GM12878 (cell line): ENCODE data around the gene RPUSD2. TPM values are rescaled to one million over a fixed set of nuclear protein-coding genes. Genes with fewer than 3 reads are reported as not detected.

ENCODE experiments used
- ATAC-seq: fragments of 200-7000 bp; cut with Tn5 transposase; 3 replicates; pipeline ENCODE4 v1.9.1; 2020; ENCODE audit warnings: mild to moderate bottlenecking, moderate library complexity
- BruUV-seq: library from RNA; stranded (reverse); fragments of 400-500 nt; replicated peaks from 2 replicates; lab custom pipeline; 2021; lab: Mats Ljungman, UMichigan
- CTCF ChIA-PET: fragments of 300-600 bp; sonication (Branson Sonifier 250); formaldehyde crosslinking; extraction: SDS; loops from one replicate; lab custom pipeline; 2021; ENCODE audit warnings: inconsistent platforms; lab: Yijun Ruan, JAX
- POLR2A ChIA-PET: fragments of 350-600 bp; formaldehyde crosslinking; extraction: SDS; loops from one replicate; lab custom pipeline; 2021; ENCODE audit warnings: inconsistent platforms; lab: Charles Lee
- RAD21 ChIA-PET: fragments of 300-600 bp; sonication (Branson Sonifier 250); formaldehyde crosslinking; loops from one replicate; lab custom pipeline; 2023; ENCODE audit warnings: antibody characterized with exemption; ENCODE audit not compliant: unreplicated experiment; lab: Charles Lee
- SMC1A ChIA-PET: fragments of 300-600 bp; sonication (Branson Sonifier 250); formaldehyde crosslinking; loops from one replicate; lab custom pipeline; 2023; ENCODE audit not compliant: unreplicated experiment, uncharacterized antibody; lab: Charles Lee
- DNase-seq: peaks from one replicate; pipeline ENCODE4 v3.0.0-alpha.2; 2011; ENCODE audit warnings: low read depth, low spot score
- FAIRE-seq: peaks from 3 replicates; lab custom pipeline; 2011; peaks lifted over from hg19 to GRCh38; lab: Jason Lieb, UNC
- H2AFZ ChIP-seq: 2 replicates; pipeline ENCODE4 v1.6.0; 2011; ENCODE audit warnings: low read depth, low read length, control low read depth; ENCODE audit not compliant: control insufficient read depth
- H3K27ac ChIP-seq: 2 replicates; pipeline ENCODE4 v1.5.1; 2011; ENCODE audit warnings: control low read depth; ENCODE audit not compliant: control insufficient read depth, insufficient read depth
- H3K27me3 ChIP-seq, 2 experiments: replicated peaks in 1 of 2; 2 replicates each; pipeline versions ENCODE4 v1.6.0 to v1.6.1; 2011; ENCODE audit warnings: low read length in 1 of 2; ENCODE audit not compliant: control insufficient read depth in 2 of 2, insufficient read depth in 2 of 2
- H3K36me3 ChIP-seq, 2 experiments: 2 replicates each; pipeline ENCODE4 v1.5.1; 2011; ENCODE audit warnings: low read length in 1 of 2; ENCODE audit not compliant: control insufficient read depth in 2 of 2, insufficient read depth in 2 of 2
- H3K4me1 ChIP-seq: 2 replicates; pipeline ENCODE4 v1.6.1; 2011; ENCODE audit warnings: mild to moderate bottlenecking, low read length, moderate library complexity, mixed read lengths; ENCODE audit not compliant: control insufficient read depth, insufficient read depth
- H3K4me2 ChIP-seq: 2 replicates; pipeline ENCODE4 v1.6.0; 2011; ENCODE audit warnings: control low read depth; ENCODE audit not compliant: control insufficient read depth, insufficient read depth
- H3K4me3 ChIP-seq: fragments of 200-600 bp; sonication (generic); 2 replicates; pipeline ENCODE4 v1.5.1; 2016
- H3K79me2 ChIP-seq: 2 replicates; pipeline ENCODE4 v1.6.0; 2011; ENCODE audit warnings: low read length; ENCODE audit not compliant: control insufficient read depth, insufficient read depth
- H3K9ac ChIP-seq: 2 replicates; pipeline ENCODE4 v1.8.0; 2011; ENCODE audit warnings: low read length, control low read depth, mixed read lengths; ENCODE audit not compliant: control insufficient read depth, insufficient read depth
- H3K9me3 ChIP-seq: replicated peaks from 3 replicates; pipeline ENCODE4 v1.5.1; 2011; ENCODE audit warnings: mild to moderate bottlenecking, low read length; ENCODE audit not compliant: control insufficient read depth, insufficient read depth
- H4K20me1 ChIP-seq: 2 replicates; pipeline ENCODE4 v1.6.0; 2011; ENCODE audit not compliant: control insufficient read depth, insufficient read depth
- CEBPZ ChIP-seq: fragments of 150-350 bp; IDR thresholded peaks from 2 replicates; pipeline ENCODE4 v1.6.1; 2016; ENCODE audit warnings: low read depth, low read length
- CREB1 ChIP-seq: IDR thresholded peaks from 2 replicates; pipeline ENCODE4 v1.6.1; 2012; ENCODE audit warnings: low read depth, mild to moderate bottlenecking, inconsistent platforms
- EGR1 ChIP-seq, 2 experiments: IDR thresholded peaks; 1 replicate in 1 of 2; 2 replicates in 1 of 2; pipeline ENCODE4 v1.6.1; 2011 to 2012; ENCODE audit warnings: low read depth in 2 of 2, low read length in 2 of 2, borderline replicate concordance in 1 of 2, mild to moderate bottlenecking in 1 of 2, moderate library complexity in 1 of 2
- GABPA ChIP-seq: IDR thresholded peaks from 2 replicates; pipeline ENCODE4 v1.6.1; 2014; ENCODE audit warnings: antibody characterized with exemption, low read depth, mild to moderate bottlenecking, inconsistent platforms
- HDGF ChIP-seq: fragments of 450-650 bp; IDR thresholded peaks from 2 replicates; pipeline ENCODE4 v1.6.1; 2016; ENCODE audit warnings: antibody characterized with exemption
- IRF4 ChIP-seq: IDR thresholded peaks from 2 replicates; pipeline ENCODE4 v1.6.1; 2011; ENCODE audit warnings: low read depth, low read length
- MYC ChIP-seq: IDR thresholded peaks from 2 replicates; pipeline ENCODE4 v1.6.1; 2011; ENCODE audit warnings: mild to moderate bottlenecking, low read length, moderate library complexity, inconsistent platforms; ENCODE audit not compliant: insufficient read depth, insufficient replicate concordance, insufficient read length, severe bottlenecking
- NR2F1 ChIP-seq: fragments of 450-650 bp; conservative IDR thresholded peaks from 2 replicates; pipeline ENCODE4 v1.6.1; 2017; ENCODE audit warnings: mild to moderate bottlenecking
- POLR2A ChIP-seq: IDR thresholded peaks from 2 replicates; pipeline ENCODE4 v1.6.1; 2011; ENCODE audit warnings: low read depth, mild to moderate bottlenecking, low read length
- STAT3 ChIP-seq: IDR thresholded peaks from 2 replicates; pipeline ENCODE4 v1.6.1; 2011; ENCODE audit warnings: low read depth, low read length, improper control_type of control experiment
- ZBTB4 ChIP-seq: fragments of 450-650 bp; formaldehyde crosslinking; IDR thresholded peaks from 2 replicates; pipeline ENCODE4 v1.4.0; 2022; ENCODE audit warnings: mild to moderate bottlenecking, moderate library complexity
- WGBS: methylation state at CpG from one replicate; pipeline ENCODE4 v1.1.6; 2016; ENCODE audit warnings: low lambda C conversion rate; ENCODE audit not compliant: insufficient replicate concordance, insufficient coverage; ENCODE audit errors: missing lambda C conversion rate; 5-methylcytosine and 5-hydroxymethylcytosine counted together
- in situ Hi-C: fragments of 300-500 bp; cut with MboI; formaldehyde crosslinking; loops from 9 replicates; pipeline ENCODE4 v1.14.3; 2018; ENCODE audit warnings: mixed read lengths
- intact Hi-C: fragments of 100-400 bp; cut with micrococcal nuclease; formaldehyde crosslinking; loops from one replicate; pipeline ENCODE4 v1.14.2; 2022; ENCODE audit not compliant: unreplicated experiment
- polyA plus RNA-seq, 11 experiments: library from polyadenylated mRNA; depleted of rRNA in 4 of 11; unstranded in 6 of 11; stranded (reverse) in 5 of 11; fragments of >200 nt; fragmentation: Nextera tagmentation in 4 of 11; fragmentation: Illumina TruSeq in 1 of 11; extraction: Ambion mirVana in 4 of 11; extraction: Trizol in 1 of 11; gene quantifications; 1 replicate in 1 of 11; 2 replicates in 10 of 11; pipeline versions ENCODE4 v1.2.1 to v1.2.3, GENCODE V29; 2011 to 2016; ENCODE audit warnings: inconsistent platforms in 2 of 11, missing spikeins in 2 of 11, low read depth in 1 of 11
- total RNA-seq, 4 experiments: library from RNA; depleted of rRNA in 3 of 4; stranded (reverse); fragments of >200 nt in 3 of 4; fragmentation: Illumina TruSeq in 1 of 4; extraction: Trizol in 1 of 4; gene quantifications; 2 replicates each; pipeline versions ENCODE4 v1.2.1 to v1.2.3, GENCODE V29; 2013 to 2021

Gene RPUSD2
- total and polyA plus RNA-seq, 10 of the 15 experiments (the other 5 are each of a cell fraction or from before 2014, with no cell fraction given): 4.0 to 33.3 (median 18.5) TPM

- in situ Hi-C loops: no loop called here
- H3K4me3 ChIP-seq: no peak overlapping the region
- no peak for TF ChIP-seq NR2F1
- TF ChIP-seq MYC: no peak
- no peak for TF ChIP-seq IRF4
- TF ChIP-seq HDGF: no peak
- ATAC-seq (no peak), DNase-seq (no peak), FAIRE-seq (no peak)
- ChIA-PET POLR2A (interaction anchor here (0.6 to 0.8 kb wide), 2 partner anchors 15 to 35 kb away, joined by 3 read pairs; partner anchors contain the start of gene RPUSD2), RAD21 (no interaction called here), CTCF (interaction anchor here (0.6 to 6.7 kb wide), 6 partner anchors 15 to 321 kb away, joined by 3 to 50 read pairs (median 4); no protein-coding TSS in a partner anchor), SMC1A (interaction anchor here (0.7 to 1.8 kb wide), 4 partner anchors 9 to 77 kb away, joined by 3 to 6 read pairs (median 4); no protein-coding TSS in a partner anchor)
- peaks cover 2 to 5% of the 10 kb centered on the region in 2 experiments; a peak in 3 of 4 replicates for H3K36me3 ChIP-seq
- no peaks in the 10 kb centered on the region for H4K20me1 ChIP-seq
- H3K79me2 ChIP-seq: peaks cover 19% of the 10 kb centered on the region
- H3K4me1 ChIP-seq: no peaks in the 10 kb centered on the region; the same call in 1 of the 2 replicates
- BruUV-seq: no TSS peak
- H3K9ac ChIP-seq: no peak overlapping the region
- no peak overlapping the region for H3K4me2 ChIP-seq
- no peak overlapping the region for H3K27ac ChIP-seq
- no peaks in the 10 kb centered on the region for H3K27me3 ChIP-seq
- H2AFZ ChIP-seq: no peak overlapping the region
- no peaks in the 10 kb centered on the region; the same call in 2 of the 3 replicates for H3K9me3 ChIP-seq
- intact Hi-C loops: no loop called here
Measured at GRCh38 chr15:40603935-40604334, 34.8 kb downstream of the RPUSD2 start.

- RAD21 ChIA-PET: no interaction called here
- no peak for DNase-seq
- Histone ChIP-seq H3K27me3 (no peaks in the 10 kb centered on the region), H3K9ac (no peak overlapping the region), H3K27ac (no peak overlapping the region), H3K79me2 (no peaks in the 10 kb centered on the region), H3K4me3 (no peak overlapping the region), H3K36me3 (peaks cover 2 to 4% of the 10 kb centered on the region in 2 experiments; a peak in 2 of 4 replicates), H2AFZ (no peak overlapping the region), H4K20me1 (no peaks in the 10 kb centered on the region), H3K4me1 (no peaks in the 10 kb centered on the region), H3K4me2 (no peak overlapping the region), H3K9me3 (no peaks in the 10 kb centered on the region)
- 86% methylated on average over 5 of the region's 5 CpGs for WGBS
- intact Hi-C loops: no loop called here
- POLR2A ChIA-PET: no interaction called here
- SMC1A ChIA-PET: interaction anchor here (1.1 to 1.2 kb wide), 2 partner anchors 14 to 25 kb away, joined by 4 read pairs; no protein-coding TSS in a partner anchor
- CTCF ChIA-PET: no interaction called here
- BruUV-seq: TSS peak; percentile 38
- ATAC-seq: no peak
- in situ Hi-C loops: no loop called here
- FAIRE-seq: peak; percentile 35
- no peak for TF ChIP-seq GABPA
- no peak for TF ChIP-seq ZBTB4 (CRISPR knock-in tag)
- no peak for TF ChIP-seq EGR1 (IDR thresholded peaks at IDR 0.05; ENCODE audit: borderline replicate concordance in 1 of 2, low read depth in 2 of 2, low read length in 2 of 2)
- no peak for TF ChIP-seq CEBPZ
- TF ChIP-seq CREB1: no peak
- no peak for TF ChIP-seq POLR2A
- TF ChIP-seq STAT3: no peak
Measured at GRCh38 chr15:40613080-40613479, 44.0 kb downstream of the RPUSD2 start.
